Dedifferentiated amniotic fluid mesenchymal stem cell (primary cell): ENCODE results near the gene KIAA0319L.
"Not testable (repeated sequence)": the region's sequence is repeated elsewhere in the genome, so short reads cannot be mapped to it uniquely, and the experiment has no call there.

ENCODE experiments used
- DNase-seq: peaks from one replicate; pipeline ENCODE4 v3.0.0-alpha.2; 2016; ENCODE audit errors: extremely low spot score

Gene KIAA0319L

DNA sequence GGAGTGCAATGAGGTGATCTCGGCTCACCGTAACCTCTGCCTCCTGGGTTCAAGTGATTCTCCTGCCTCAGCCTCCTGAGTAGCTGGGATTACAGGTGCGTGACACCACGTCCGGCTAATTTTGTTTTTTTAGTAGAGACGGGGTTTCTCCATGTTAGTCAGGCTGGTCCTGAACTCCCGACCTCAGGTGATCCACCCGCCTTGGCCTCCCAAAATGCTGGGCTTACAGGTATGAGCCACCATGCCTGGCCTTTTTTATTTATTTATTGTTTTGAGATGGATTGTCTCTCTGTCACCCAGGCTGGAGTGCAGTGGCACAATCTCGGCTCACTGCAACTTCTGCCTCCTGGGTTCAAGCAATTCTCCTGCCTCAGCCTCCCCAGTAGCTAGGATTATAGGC lies 24.4 kb upstream of the KIAA0319L start:
- not testable (repeated sequence) for DNase-seq

DNA sequence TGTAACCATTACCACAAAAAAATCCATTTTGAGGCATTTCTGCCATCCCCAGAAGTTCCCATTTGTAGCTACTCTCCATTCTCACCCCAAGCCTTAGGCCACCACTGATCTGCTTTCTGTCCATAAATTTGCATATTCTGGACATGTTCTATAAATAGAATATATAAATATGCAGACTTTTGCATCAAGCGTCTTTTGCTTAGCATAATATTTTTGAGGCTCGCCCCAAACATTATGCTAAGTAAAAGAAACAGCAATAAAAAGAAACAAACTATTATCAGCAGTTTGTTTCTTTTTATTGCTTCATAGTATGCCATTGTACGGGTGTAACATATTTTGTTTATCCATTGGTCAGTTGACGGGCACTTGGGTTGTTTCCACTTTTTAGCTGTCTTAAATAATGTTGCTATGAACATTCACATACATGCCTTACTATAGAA lies 23.8 kb upstream of the KIAA0319L start:
- DNase-seq: no peak

DNA sequence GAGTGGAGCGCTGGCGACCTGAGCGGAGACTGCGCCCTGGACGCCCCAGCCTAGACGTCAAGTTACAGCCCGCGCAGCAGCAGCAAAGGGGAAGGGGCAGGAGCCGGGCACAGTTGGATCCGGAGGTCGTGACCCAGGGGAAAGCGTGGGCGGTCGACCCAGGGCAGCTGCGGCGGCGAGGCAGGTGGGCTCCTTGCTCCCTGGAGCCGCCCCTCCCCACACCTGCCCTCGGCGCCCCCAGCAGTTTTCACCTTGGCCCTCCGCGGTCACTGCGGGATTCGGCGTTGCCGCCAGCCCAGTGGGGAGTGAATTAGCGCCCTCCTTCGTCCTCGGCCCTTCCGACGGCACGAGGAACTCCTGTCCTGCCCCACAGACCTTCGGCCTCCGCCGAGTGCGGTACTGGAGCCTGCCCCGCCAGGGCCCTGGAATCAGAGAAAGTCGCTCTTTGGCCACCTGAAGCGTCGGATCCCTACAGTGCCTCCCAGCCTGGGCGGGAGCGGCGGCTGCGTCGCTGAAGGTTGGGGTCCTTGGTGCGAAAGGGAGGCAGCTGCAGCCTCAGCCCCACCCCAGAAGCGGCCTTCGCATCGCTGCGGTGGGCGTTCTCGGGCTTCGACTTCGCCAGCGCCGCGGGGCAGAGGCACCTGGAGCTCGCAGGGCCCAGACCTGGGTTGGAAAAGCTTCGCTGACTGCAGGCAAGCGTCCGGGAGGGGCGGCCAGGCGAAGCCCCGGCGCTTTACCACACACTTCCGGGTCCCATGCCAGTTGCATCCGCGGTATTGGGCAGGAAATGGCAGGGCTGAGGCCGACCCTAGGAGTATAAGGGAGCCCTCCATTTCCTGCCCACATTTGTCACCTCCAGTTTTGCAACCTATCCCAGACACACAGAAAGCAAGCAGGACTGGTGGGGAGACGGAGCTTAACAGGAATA lies 20.1 kb upstream of the KIAA0319L start:
- DNase-seq: no peak

DNA sequence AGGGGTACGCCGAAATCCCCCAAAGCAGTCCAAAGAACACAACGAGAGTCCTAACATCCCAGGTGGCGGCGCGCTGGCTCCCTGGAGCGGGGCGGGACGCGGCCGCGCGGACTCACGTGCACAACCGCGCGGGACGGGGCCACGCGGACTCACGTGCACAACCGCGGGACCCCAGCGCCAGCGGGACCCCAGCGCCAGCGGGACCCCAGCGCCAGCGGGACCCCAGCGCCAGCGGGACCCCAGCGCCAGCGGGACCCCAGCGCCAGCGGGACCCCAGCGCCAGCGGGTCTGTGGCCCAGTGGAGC lies 19.5 kb upstream of the KIAA0319L start:
- DNase-seq: not testable (repeated sequence)

DNA sequence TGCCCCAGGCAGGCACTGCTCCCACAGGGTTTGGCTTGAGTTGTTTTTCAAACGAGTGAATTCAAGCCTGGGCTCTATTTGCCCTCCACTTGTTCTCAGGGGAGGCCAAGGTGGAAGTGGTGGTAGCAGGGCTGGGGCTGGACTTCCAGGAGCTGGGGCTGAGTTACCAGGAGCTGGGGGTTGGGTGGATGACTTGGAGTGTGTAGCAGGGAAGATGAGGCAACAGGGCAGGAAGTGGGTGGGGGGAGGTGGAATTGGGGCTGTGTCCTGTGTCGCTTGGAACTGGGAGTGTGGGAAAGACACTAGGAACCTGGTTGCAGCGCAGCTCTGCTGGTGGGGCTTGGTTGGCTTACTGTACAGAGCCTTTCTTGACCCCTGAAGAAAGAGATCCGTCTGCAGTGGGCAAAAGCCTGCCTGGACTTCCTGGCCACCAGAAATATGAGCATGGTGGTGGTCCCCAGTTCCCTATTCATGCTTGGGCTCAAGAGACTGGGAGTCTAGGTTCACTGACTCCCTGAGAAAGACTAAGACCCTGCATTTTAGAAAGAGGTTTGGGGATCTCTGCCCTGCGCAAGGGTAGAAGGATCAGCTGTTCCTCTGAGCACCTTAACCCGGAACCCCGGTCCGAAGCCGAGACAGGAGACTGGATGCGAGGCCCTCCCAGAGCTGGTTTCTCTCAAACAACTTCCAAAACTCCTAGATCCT lies 19.0 kb upstream of the KIAA0319L start:
- DNase-seq: no peak

DNA sequence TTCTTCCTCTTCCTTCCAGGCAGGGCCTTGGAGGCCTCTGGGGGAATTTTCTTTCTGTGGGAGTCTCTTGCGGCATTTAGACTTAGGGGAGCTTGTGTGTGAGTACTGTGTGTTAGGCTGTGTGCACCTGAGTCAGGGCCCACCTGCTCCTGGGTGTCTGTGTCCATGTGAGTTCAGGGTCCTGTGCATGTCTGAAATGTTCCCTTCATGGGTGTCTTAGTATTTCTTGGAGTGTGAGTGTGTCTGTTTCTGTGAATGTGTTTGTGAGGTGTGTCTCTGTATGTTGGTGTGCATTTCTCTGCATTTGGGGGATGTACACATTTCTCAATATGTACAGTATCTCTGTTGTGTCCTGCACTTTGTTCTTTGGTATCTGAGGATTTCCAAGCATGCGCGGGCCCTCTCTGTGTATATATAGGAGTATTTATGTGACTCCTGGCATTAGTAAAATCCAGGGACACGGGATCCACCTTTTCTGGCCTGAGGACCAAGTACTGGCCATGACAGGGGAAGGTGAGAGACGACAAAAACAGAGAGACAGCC lies 18.3 kb upstream of the KIAA0319L start:
- no peak for DNase-seq

DNA sequence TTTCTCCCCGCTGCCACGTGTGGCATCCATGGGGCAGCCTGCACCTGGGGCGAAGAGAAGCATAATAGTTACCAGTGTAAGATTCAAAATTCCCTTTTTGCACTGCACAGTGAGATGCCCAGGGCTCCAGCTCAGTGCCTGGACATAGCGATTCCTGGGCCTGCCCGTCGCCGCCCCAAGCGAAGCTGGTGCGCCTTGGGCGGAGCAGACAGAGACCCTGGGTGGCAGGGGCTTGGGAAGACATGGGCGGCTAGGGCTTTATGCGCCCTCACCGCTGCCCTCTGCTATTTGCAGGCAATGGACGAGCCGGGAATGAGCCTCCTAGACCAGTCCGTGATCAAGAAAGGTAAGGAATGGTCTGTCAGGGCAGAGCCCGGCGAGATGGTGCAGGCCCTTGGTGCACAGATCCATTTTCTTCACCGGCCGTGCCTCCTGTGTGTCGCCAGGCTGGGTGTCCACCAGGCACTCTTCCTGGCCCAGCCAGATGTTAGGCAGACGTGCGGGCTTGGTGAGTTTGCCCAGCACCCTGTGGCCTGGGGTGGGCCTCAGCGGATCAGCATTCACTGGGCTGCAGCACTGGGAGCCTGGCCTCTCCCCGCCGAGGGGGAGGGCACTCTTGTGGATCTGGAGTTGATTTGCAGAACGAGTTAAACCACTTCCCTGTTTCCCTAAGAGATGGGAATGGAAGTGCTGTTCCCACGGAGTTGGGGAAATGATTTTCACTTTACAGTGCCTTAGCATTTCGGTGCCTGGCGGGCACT lies 17.6 kb upstream of the KIAA0319L start:
- no peak for DNase-seq

DNA sequence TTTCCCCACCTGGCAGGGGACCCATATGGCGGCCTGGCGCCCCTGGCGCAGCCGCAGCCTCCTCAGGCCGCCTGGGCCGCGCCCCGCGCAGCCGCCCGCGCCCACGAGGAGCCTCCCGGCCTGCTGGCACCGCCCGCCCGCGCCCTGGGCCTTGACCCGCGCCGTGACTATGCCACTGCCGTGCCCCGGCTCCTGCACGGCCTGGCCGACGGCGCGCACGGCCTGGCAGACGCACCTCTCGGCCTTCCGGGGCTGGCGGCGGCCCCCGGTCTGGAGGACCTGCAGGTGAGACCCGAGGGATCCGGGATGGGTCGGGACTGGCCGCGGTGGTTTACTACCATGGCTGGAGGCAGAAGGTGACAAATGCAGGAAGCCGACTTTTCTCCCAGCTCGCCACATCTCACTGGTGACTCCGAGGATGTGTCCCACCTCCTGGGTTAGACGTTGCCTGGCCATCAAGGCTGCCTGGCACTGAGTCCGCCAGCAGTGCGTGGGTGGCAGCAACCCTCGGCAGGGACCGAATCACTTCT lies 17.0 kb upstream of the KIAA0319L start:
- no peak for DNase-seq

DNA sequence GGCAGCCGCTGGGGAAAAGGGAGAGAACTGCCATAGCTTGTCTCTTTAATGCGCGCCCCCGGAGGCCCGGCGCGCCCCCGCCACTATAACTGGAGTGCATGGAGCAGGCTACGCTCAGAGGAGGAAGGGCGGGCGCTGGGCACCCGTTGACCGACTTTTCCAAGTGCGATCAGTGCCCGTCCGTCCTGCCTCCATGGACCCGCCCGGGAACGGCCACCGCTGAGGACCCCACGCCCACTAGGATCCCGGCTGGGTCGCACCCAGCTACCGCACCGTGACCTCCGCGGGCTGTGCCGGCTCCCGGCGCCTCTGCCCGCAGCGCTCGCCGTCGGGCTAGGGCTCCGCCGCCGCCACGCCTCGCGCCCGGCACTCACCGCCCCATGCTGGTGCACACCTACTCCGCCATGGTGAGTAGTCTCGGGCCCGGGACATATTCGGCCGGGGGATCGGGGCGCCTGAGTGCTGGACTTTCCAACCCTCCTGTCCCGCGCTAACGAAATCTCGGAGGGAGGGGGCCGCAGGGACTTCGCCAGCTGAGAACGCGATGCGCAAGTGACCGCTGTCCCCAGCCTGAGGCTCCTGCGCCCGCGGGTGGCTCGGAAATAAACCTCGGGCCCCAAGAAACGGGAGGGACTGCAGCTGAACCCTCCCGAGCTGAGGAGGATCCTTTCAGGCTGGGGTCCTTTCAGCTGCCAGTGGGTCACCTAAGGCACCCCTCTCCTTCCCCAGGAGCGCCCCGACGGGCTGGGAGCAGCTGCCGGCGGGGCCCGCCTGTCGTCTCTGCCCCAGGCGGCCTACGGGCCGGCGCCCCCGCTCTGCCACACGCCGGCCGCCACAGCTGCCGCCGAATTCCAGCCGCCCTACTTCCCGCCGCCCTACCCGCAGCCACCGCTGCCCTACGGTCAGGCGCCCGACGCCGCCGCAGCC lies 16.3 kb upstream of the KIAA0319L start, which contains the start of gene TFAP2E:
Gene TFAP2E, plus strand, starts transcription at position 117 of the 927 bp plus-strand sequence. Its CDS starts 264 bp downstream, at position 381.
- no peak for DNase-seq

DNA sequence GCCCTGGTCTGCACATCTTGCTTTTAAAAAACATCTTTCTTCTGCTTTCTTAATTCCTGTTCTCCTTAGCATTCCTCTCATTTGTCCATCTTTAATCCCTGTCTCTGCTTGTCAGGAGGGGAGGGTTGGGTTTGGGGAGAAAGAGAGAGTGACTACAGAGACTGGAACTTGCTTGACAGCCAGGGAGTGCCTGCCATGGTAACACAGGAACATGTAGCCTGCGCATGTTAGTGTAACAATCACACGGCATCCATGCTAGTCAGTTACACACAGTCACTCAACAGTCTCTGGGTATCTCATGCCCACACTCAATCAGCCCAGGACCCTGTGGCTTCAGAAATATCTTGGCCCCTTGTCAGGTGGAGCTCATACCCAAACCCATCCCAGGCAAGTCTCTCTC lies 15.1 kb upstream of the KIAA0319L start:
- no peak for DNase-seq

DNA sequence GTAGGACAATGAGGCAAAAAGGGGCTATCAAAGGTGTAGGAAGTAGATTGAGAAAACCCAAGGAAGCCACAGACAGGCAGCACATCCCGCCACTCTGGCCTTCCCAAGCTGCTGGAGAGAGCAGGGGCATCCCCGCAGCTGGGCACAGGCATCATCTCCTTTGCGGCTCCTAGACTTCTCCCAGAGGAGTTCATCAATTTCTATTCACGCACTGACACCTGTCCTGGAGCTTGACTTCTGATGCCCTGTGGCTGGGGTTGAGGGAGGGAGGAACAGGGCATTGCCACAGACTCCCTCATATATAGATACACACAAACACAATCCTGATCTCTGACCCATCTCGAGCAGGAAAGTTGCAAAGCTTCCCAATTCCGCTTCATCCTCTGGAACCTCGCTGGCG lies 14.1 kb upstream of the KIAA0319L start:
- DNase-seq: no peak

DNA sequence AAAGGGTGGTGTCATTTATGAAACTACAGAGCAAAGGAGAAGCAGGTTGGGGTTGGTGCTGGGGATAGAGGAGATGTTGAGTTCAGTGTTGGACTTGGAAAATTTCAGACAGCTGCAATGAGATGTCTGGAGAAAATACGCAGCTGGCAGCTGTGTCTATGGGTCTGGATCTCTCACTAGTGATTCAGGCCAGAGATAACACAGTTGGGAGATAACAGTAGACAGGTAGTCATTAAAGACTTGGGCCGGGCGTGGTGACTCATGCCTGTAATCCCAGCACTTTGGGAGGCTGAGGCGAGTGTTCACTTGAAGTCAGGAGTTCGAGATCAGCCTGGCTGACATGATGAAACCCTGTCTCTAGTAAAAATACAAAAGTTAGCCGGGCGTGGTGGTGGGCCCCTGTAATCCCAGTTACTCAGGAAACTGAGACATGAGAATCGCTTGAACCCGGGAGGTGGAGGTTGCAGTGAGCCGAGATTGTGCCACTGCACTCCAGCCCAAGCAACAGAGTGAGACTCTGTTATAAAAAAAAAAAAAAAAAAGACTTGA lies 13.5 kb upstream of the KIAA0319L start:
- DNase-seq: no peak

DNA sequence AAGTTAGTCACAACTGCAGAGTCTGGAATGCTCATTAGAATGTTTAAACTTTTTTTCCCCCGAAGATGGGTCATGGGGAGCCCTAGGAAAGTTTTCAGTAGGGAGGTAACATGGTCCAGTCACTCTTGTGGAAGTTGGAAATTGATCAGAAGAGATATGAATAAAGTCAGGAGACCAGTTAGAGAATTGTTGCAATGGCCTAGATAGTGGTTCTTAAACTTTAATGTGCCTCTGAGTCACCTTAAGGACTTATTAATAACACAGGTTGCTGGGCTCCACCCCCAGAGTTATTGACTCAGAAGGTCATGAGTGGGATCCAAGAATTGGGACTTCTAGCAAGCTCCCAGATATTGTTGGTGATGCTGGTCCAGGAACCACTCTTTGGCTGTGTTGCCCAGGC lies 12.7 kb upstream of the KIAA0319L start:
- no peak for DNase-seq

DNA sequence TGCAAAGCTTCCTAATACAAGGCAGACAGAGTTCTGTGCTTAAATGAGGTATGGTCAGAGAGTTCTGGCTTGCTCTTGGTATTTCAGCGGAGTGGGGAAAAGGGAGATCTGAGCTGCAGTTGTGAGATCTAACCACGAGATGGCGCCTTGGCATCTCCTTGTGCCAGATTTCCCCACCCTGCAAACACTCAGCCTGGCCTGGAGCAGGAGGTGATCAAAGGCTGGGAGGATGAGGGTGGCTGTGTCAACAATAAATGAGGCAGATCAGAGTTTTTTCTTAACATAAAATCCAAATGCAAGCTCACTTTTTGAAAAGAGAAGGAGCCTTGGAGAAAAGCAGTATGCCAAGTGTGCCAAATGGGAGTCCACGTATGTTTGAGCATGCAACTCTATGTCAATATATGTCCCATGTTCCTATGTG lies 11.8 kb upstream of the KIAA0319L start:
- DNase-seq: peak; percentile 63

DNA sequence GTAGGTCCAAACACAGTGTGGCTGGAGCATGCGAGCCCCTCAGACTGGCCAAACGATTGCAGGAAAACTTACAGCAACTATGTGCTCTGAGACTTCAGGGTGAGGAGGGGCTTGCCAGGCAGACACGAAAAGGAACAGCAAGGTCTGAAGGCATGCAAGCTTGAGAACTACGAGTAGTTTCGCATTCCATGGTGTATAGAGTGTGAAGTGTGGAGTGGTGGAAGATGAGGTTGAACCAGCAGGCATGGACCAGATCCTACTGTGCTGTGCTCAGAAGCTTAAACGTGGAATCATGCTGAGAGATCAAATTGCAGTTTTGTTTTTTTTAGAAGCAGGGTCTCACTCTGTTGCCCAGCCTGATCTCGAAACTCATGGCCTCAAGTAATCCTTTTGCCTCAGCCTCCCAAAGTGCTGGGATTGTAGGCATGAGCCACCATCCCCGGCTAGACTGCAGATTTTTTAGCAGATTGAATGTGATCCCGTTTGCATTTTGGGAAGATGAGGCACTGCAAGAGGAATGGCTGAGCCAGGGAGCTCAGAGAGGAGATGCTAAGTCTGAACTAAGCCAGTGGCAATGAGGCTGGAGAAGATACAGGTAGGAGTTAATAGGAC lies 10.8 kb upstream of the KIAA0319L start:
- no peak for DNase-seq

DNA sequence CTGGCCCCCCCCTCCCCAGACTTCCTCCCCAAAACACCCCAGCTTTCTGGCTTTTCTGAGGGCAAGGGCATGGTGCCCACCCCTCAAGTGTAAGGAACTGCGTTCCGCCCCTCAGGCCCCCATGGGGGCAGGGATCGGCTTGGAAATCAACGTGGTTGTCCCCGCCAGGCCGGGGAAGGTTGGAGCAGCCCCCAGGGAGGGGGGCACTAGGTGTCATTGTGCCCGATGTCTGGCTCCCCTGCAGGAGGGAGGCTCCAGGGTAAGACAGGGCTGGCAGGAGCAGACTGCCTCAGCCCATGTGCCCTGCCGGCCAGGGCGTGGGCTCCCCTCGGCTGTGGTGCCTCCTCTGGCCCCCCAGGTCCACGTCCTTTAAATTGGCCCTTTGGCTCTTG lies 8.5 kb upstream of the KIAA0319L start:
- DNase-seq: no peak

DNA sequence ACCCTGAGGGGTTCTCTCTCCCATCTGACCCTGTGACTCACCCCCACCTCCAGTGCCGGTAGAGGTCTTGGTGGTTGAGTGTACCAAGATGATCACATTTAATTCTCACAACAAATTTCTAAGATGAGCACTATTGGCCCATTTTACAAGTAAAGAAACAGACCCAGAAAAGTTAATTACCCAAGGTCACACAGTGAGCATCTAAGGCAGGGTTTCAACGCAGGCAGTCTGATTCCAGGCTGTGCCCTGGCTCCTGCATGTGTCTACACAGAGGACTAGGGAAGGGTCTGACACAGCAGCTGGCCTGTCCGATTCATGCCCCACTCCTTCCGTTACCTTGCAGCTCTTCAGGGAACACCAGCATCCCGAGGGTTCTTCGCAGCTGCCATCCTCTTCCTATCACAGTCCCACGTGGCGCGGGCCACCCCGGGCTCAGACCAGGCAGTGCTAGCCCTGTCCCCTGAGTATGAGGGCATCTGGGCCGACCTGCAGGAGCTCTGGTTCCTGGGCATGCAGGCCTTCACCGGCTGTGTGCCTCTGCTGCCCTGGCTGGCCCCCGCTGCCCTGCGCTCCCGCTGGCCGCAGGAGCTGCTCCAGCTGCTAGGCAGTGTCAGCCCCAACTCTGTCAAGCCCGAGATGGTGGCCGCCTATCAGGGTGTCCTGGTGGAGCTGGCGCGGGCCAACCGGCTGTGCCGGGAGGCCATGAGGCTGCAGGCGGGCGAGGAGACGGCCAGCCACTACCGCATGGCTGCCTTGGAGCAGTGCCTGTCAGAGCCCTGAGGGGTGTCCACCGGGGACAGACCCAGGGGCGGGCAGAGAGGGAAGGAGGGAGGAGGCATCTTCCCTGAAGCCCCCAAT lies 7.9 kb upstream of the KIAA0319L start:
- DNase-seq: no peak

DNA sequence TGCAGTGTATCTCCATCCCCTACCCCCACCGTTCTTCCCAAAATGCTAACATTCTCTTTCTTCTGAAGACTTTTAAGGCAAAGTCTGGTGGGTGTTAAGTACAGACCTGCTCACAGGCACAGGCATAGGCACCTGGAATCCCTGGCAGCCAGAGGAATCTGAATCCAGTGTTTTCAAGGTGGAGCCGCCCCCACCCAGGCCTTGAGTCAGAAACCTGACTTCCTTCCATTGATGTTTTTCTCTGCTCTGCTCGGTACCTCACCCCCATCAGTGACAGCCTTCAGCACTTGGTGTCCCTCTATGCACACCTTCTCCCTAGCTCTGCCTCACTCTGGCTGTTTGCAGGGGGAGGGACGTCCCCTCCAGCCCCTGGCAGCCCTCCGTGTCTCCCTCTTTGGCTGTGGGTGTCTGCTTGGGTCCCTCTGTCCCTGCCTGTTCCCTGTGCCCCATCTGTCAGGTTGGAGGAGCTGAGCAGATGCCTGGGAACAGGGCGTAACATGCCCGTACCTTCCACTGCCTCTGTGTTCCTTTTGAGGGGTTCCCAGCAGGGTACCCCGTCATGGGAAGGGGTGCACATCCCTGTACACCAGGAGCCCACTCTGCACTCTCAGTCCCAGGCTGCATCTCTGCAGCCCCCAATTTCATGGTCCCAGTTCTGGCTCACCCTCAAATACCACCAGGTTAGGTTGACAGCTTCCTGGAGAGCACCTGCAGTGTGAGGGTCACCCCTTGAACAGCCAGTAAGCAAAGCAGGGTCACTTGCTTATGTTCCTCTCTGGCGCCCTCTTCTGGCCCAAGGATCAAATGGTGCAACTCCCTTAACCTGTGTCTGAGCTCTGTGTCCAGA lies 7.1 kb upstream of the KIAA0319L start:
- DNase-seq: peak; percentile 29
